TTC549 (cell line): ENCODE results near the gene CALM1.
"Not testable (repeated sequence)": the region's sequence is repeated elsewhere in the genome, so short reads cannot be mapped to it uniquely, and the experiment has no call there.

Experiments used
- FAIRE-seq: peaks from 2 replicates; lab custom pipeline; 2012; peaks lifted over from hg19 to GRCh38; lab: Jason Lieb, UNC

The CALM1 gene

GRCh38 chr14:90383731-90384542 lies 12.9 kb upstream of the CALM1 start:
- no peak for FAIRE-seq

GRCh38 chr14:90384543-90384911 lies 12.3 kb upstream of the CALM1 start:
- no peak for FAIRE-seq

GRCh38 chr14:90386321-90386720 lies 10.5 kb upstream of the CALM1 start:
- no peak for FAIRE-seq

- no peak for FAIRE-seq
These were observed 9.5 kb upstream of the CALM1 start for GRCh38 chr14:90387206-90387760.

GRCh38 chr14:90388437-90388836 lies 8.4 kb upstream of the CALM1 start:
- no peak for FAIRE-seq

GRCh38 chr14:90388982-90389381 lies 7.8 kb upstream of the CALM1 start:
- FAIRE-seq: no peak

GRCh38 chr14:90393966-90394365 lies 2.9 kb upstream of the CALM1 start:
- FAIRE-seq: no peak

- FAIRE-seq: not testable (repeated sequence)
These were observed 2.0 kb upstream of the CALM1 start for GRCh38 chr14:90394782-90395181.

- FAIRE-seq: no peak
These were observed 841 bp downstream of the CALM1 start for GRCh38 chr14:90397425-90398314.

- no peak for FAIRE-seq
These were observed 1.5 kb downstream of the CALM1 start for GRCh38 chr14:90398315-90398839.

GRCh38 chr14:90398841-90399540 lies 2.2 kb downstream of the CALM1 start:
- FAIRE-seq: no peak

GRCh38 chr14:90399541-90400444 lies 3.0 kb downstream of the CALM1 start:
- peak; percentile 37 for FAIRE-seq

- FAIRE-seq: no peak
These were observed 4.2 kb downstream of the CALM1 start for GRCh38 chr14:90400904-90401561.

- FAIRE-seq: no peak
These were observed 5.2 kb downstream of the CALM1 start for GRCh38 chr14:90402016-90402415.

- no peak for FAIRE-seq
These were observed 6.2 kb downstream of the CALM1 start for GRCh38 chr14:90403065-90403464.

GRCh38 chr14:90405101-90405500 lies 8.3 kb downstream of the CALM1 start:
- no peak for FAIRE-seq

GRCh38 chr14:90405755-90406154 lies 8.9 kb downstream of the CALM1 start:
- no peak for FAIRE-seq

GRCh38 chr14:90406384-90406798 lies 9.6 kb downstream of the CALM1 start:
- FAIRE-seq: no peak

- FAIRE-seq: no peak
These were observed 10.4 kb downstream of the CALM1 start for GRCh38 chr14:90407230-90407629.

- FAIRE-seq: no peak
These were observed 11.9 kb downstream of the CALM1 start for GRCh38 chr14:90408713-90409112.
